ENCODE results near the gene ATG7.

Gene ATG7

DNA sequence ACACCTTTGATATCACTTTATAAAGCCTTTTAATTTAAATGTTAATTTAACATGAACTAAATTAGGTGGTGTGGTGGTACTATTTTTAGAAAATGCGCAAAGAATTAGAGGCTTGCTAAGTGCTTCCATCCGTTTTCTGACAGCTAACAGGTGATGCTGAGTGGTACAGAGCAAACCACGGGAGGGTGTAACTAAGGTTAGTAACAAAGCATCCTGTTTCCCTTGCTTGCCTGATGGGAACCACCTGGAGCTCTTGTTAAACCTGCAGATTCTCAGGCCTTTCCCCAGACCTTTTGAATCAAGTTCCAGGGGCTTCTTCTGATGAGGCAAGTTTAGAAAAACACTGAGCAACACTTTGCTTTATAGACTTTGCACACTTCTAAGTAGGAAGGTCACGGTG, 101.0 kb downstream of the ATG7 start:
- H3K4me2 ChIP-seq = no peak overlapping the region

GRCh38 chr3:11373654-11374053, 101.5 kb downstream of the ATG7 start:
- H3K27me3 ChIP-seq (ENCODE audit: insufficient read depth, low read depth) = no peaks in the 10 kb centered on the region

More for the DNA sequence above, 101.0 kb downstream of the ATG7 start:
- Histone ChIP-seq H3K4me1 (ENCODE audit: low read depth, poor library complexity, severe bottlenecking) (peaks cover 8% of the 10 kb centered on the region), H3K27ac (no peak overlapping the region), H2AFZ (ENCODE audit: low read depth) (no peak overlapping the region), H4K20me1 (ENCODE audit: insufficient read depth) (no peaks in the 10 kb centered on the region), H3K9ac (no peak overlapping the region), H3K27me3 (ENCODE audit: insufficient read depth, low read depth) (no peaks in the 10 kb centered on the region), H3K4me3 (IDR thresholded peaks at IDR 0.05; ENCODE audit: insufficient read depth, low read depth, low read length) (no peak overlapping the region), H3K79me2 (ENCODE audit: insufficient read depth, low read depth) (no peaks in the 10 kb centered on the region), H3K36me3 (ENCODE audit: insufficient read depth) (no peaks in the 10 kb centered on the region)
- no peak for TF ChIP-seq CTCF (conservative IDR thresholded peaks at IDR 0.05; ENCODE audit: low read depth, low read length)

DNA sequence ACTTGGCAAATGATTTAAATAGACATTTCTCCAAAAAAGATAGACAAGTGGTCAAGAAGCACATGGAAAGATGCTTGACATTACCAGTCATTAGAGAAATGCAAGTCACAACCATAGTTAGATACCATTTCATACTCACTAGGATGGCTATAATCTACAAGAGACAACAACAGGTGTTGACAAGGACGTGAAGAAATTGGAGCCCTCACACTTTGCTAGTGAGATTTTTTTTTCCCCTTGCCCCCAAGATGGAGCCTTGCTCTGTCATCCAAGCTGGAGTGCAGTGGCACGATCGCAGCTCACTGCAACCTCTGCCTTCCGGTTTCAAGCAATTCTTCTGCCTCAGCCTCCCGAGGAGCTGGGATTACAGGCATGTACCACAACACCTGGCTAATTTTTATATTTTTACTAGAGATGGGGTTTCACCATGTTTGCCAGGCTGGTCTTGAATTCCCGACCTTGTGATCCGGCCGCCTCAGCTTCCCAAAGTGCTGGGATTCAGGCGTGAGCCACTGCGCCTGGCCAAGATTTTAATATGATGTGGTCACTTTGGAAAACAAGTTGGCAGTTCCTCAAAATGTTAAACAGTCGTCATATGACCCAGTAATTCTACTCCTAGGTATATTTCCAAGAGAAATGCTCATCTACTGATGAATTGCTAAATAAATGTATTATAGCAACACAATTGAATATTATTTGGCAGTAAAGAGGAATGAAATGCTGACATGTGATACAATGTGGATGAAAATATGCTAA, 103.3 kb downstream of the ATG7 start:
- no peak for TF ChIP-seq CTCF (conservative IDR thresholded peaks at IDR 0.05; ENCODE audit: low read depth, low read length)
- H3K79me2 ChIP-seq (ENCODE audit: insufficient read depth, low read depth) = no peaks in the 10 kb centered on the region
- H3K27me3 ChIP-seq (ENCODE audit: insufficient read depth, low read depth) = no peaks in the 10 kb centered on the region
- no peak overlapping the region for H3K27ac ChIP-seq
- H3K36me3 ChIP-seq (ENCODE audit: insufficient read depth) = no peaks in the 10 kb centered on the region
- H2AFZ ChIP-seq (ENCODE audit: low read depth) = no peak overlapping the region
- H3K4me2 ChIP-seq = no peak overlapping the region
- H4K20me1 ChIP-seq (ENCODE audit: insufficient read depth) = no peaks in the 10 kb centered on the region
- no peak overlapping the region for H3K9ac ChIP-seq
- H3K4me1 ChIP-seq (ENCODE audit: low read depth, poor library complexity, severe bottlenecking) = peaks cover 8% of the 10 kb centered on the region
- no peak overlapping the region for H3K4me3 ChIP-seq (IDR thresholded peaks at IDR 0.05; ENCODE audit: insufficient read depth, low read depth, low read length)

More at GRCh38 chr3:11373654-11374053, 101.5 kb downstream of the ATG7 start:
- Histone ChIP-seq H2AFZ (ENCODE audit: low read depth) (no peak overlapping the region), H3K79me2 (ENCODE audit: insufficient read depth, low read depth) (no peaks in the 10 kb centered on the region), H4K20me1 (ENCODE audit: insufficient read depth) (no peaks in the 10 kb centered on the region), H3K4me1 (ENCODE audit: low read depth, poor library complexity, severe bottlenecking) (peaks cover 8% of the 10 kb centered on the region), H3K36me3 (ENCODE audit: insufficient read depth) (no peaks in the 10 kb centered on the region), H3K4me2 (no peak overlapping the region), H3K4me3 (IDR thresholded peaks at IDR 0.05; ENCODE audit: insufficient read depth, low read depth, low read length) (no peak overlapping the region), H3K27ac (no peak overlapping the region), H3K9ac (no peak overlapping the region)
- no peak for TF ChIP-seq CTCF (conservative IDR thresholded peaks at IDR 0.05; ENCODE audit: low read depth, low read length)

DNA sequence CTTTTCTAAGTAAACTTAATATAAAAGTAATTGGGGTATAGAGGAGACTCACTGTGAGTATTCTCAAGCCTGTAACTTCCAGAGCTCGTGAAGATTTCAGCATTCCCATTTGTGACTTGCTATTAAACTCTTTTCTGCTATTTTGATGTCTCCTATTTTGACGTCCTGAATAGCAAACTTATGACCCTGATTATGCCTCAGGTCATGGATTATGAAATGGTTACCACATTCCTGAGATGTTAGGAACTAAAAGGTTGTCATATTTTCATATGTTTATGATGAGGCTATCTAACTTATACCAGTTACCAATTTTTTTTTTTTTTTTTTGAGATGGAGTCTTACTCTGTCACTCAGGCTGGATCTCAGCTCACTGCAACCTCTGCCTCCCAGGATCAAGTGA, 105.5 kb downstream of the ATG7 start:
- H3K4me1 ChIP-seq (ENCODE audit: low read depth, poor library complexity, severe bottlenecking) = peaks cover 8% of the 10 kb centered on the region
- no peak for TF ChIP-seq CTCF (conservative IDR thresholded peaks at IDR 0.05; ENCODE audit: low read depth, low read length)

More for the DNA sequence above, 105.5 kb downstream of the ATG7 start:
- no peaks in the 10 kb centered on the region for H4K20me1 ChIP-seq (ENCODE audit: insufficient read depth)
- no peak overlapping the region for H3K4me2 ChIP-seq
- no peaks in the 10 kb centered on the region for H3K36me3 ChIP-seq (ENCODE audit: insufficient read depth)
- H3K79me2 ChIP-seq (ENCODE audit: insufficient read depth, low read depth) = no peaks in the 10 kb centered on the region
- no peak overlapping the region for H3K27ac ChIP-seq
- H3K4me3 ChIP-seq (IDR thresholded peaks at IDR 0.05; ENCODE audit: insufficient read depth, low read depth, low read length) = no peak overlapping the region
- H3K27me3 ChIP-seq (ENCODE audit: insufficient read depth, low read depth) = no peaks in the 10 kb centered on the region
- no peak overlapping the region for H2AFZ ChIP-seq (ENCODE audit: low read depth)
- H3K9ac ChIP-seq = no peak overlapping the region
